SHP77 (cell line): Measurements from ENCODE around the gene KCNK15.
"Not testable (repeated sequence)": the region's sequence is repeated elsewhere in the genome, so short reads cannot be mapped to it uniquely, and the experiment has no call there.

ENCODE experiments used
- DNase-seq, 2 experiments: peaks; one replicate each; lab custom pipeline; 2025; lab: John Stamatoyannopoulos, UW

The KCNK15 gene

GRCh38 chr20:44758247-44759101, 12.8 kb downstream of the KCNK15 start:
- DNase-seq: no peak

- no peak for DNase-seq
Observed at GRCh38 chr20:44759595-44759994, 13.9 kb downstream of the KCNK15 start.

GRCh38 chr20:44761423-44761822, 15.8 kb downstream of the KCNK15 start:
- no peak for DNase-seq

- DNase-seq: no peak
Observed at GRCh38 chr20:44762466-44763140, 16.9 kb downstream of the KCNK15 start.

GRCh38 chr20:44763798-44764197, 18.1 kb downstream of the KCNK15 start:
- DNase-seq: not testable (repeated sequence)

GRCh38 chr20:44765091-44765490, 19.4 kb downstream of the KCNK15 start:
- no peak for DNase-seq

GRCh38 chr20:44765701-44766347, 20.2 kb downstream of the KCNK15 start:
- DNase-seq: no peak

GRCh38 chr20:44768256-44768655, 22.6 kb downstream of the KCNK15 start:
- no peak for DNase-seq

- DNase-seq: no peak
Observed at GRCh38 chr20:44768854-44769480, 23.3 kb downstream of the KCNK15 start.

GRCh38 chr20:44769481-44769863, 23.8 kb downstream of the KCNK15 start:
- no peak for DNase-seq

GRCh38 chr20:44770484-44771171, 25.0 kb downstream of the KCNK15 start:
- no peak for DNase-seq

GRCh38 chr20:44771172-44771535, 25.5 kb downstream of the KCNK15 start:
- DNase-seq: no peak

- no peak for DNase-seq
Observed at GRCh38 chr20:44772636-44773035, 27.0 kb downstream of the KCNK15 start.

GRCh38 chr20:44773070-44773829, 27.6 kb downstream of the KCNK15 start:
- no peak for DNase-seq

GRCh38 chr20:44776980-44777379, 31.3 kb downstream of the KCNK15 start:
- DNase-seq: no peak

GRCh38 chr20:44780226-44780625, 34.6 kb downstream of the KCNK15 start:
- no peak for DNase-seq

- no peak for DNase-seq
Observed at GRCh38 chr20:44781118-44781517, 35.5 kb downstream of the KCNK15 start.

- DNase-seq: no peak
Observed at GRCh38 chr20:44781791-44782190, 36.1 kb downstream of the KCNK15 start.

- no peak for DNase-seq
Observed at GRCh38 chr20:44784688-44785087, 39.0 kb downstream of the KCNK15 start.

- DNase-seq: no peak
Observed at GRCh38 chr20:44785768-44786167, 40.1 kb downstream of the KCNK15 start.

GRCh38 chr20:44787299-44787698, 41.6 kb downstream of the KCNK15 start:
- DNase-seq: no peak
